Measurements from ENCODE around the gene TANGO6. TPM values are rescaled to one million over a fixed set of nuclear protein-coding genes. Genes with fewer than 3 reads are reported as not detected.

Gene TANGO6
- total RNA-seq, 2 donors from 2014 or later: 20.0 to 24.8 TPM

DNA sequence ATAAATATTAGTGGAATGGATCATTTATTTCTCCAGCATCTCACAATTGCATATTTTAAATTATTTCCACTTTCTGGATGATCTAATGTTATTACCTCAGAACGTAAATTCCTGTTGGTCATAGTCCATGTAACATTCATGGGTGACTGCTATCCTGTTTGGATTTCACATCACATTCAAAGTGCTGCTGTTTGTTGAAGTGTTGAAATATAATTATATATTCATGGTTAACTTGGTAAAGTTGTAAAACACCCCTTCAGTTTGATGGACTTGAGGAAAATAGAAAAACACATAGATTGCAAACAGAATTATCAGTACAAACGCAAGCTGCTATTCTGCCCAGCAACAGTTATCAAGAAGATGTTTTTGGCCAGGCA is 59.6 kb downstream of the TANGO6 start:
- ATAC-seq (replicated peaks in 1 of 2): no peak
- no peaks in the 10 kb centered on the region for H3K36me3 Mint-ChIP-seq (ENCODE audit: insufficient read depth in 2 of 2)
- no peak overlapping the region for H3K27ac Mint-ChIP-seq
- H3K4me3 Mint-ChIP-seq: no peak overlapping the region
- no peaks in the 10 kb centered on the region for H3K27me3 Mint-ChIP-seq (ENCODE audit: low read depth)
- no peak for DNase-seq
- H3K9me3 Mint-ChIP-seq: no peaks in the 10 kb centered on the region
- no peaks in the 10 kb centered on the region for H3K4me1 Mint-ChIP-seq (ENCODE audit: low read depth)

DNA sequence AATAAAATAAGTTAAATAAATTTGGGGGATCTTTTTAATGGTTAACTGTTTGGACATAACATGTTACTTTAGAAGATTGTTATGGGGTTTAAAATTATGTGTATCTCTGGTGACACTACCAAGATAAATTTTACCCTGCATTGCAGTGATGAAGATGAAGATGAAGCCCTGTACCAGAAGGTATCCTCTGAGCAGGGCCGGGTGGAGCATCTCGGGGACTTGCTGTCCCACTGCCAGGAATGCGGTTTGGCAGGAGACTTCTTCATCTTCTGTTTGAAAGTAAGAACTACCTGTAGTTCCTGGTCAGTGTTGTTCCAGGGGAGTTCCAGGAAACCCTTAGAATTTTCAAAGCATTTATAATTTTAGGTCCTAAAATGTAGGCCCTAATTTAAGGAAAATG is 64.0 kb downstream of the TANGO6 start:
- H3K36me3 Mint-ChIP-seq (ENCODE audit: insufficient read depth in 2 of 2): peaks cover 0 to 6% of the 10 kb centered on the region in 2 donors

DNA sequence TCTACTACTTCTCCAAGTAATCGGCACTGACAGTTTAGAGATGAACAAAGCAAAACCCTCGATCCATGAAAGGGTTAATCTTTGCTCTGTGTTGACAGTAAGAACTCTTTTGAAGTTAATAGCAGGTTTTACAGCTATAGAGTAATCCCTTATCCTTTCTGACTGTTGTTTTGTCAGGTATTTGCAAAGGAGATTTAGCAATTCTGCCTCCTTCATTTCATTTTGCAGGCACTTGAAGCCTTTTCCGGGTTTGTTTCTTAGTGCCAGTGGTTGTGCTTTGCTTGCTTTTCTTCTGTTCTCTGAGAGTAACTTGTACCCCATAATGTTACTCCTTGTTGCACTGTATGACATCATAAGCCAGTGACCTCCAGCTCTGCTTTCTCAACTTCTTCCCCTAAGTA is 64.5 kb downstream of the TANGO6 start:
- Mint-ChIP-seq H3K27ac (no peak overlapping the region), H3K27me3 (ENCODE audit: low read depth) (no peaks in the 10 kb centered on the region), H3K36me3 (ENCODE audit: insufficient read depth in 2 of 2) (peaks cover 0 to 6% of the 10 kb centered on the region in 2 donors), H3K9me3 (no peaks in the 10 kb centered on the region), H3K4me3 (no peak overlapping the region), H3K4me1 (ENCODE audit: low read depth) (no peaks in the 10 kb centered on the region)
- DNase-seq: no peak
- no peak for ATAC-seq (replicated peaks in 1 of 2)

More for the DNA sequence above, 64.0 kb downstream of the TANGO6 start:
- no peaks in the 10 kb centered on the region for H3K9me3 Mint-ChIP-seq
- no peaks in the 10 kb centered on the region for H3K4me1 Mint-ChIP-seq (ENCODE audit: low read depth)
- H3K4me3 Mint-ChIP-seq: no peak overlapping the region
- H3K27ac Mint-ChIP-seq: no peak overlapping the region
- DNase-seq (no peak), ATAC-seq (replicated peaks in 1 of 2) (no peak)
- no peaks in the 10 kb centered on the region for H3K27me3 Mint-ChIP-seq (ENCODE audit: low read depth)

DNA sequence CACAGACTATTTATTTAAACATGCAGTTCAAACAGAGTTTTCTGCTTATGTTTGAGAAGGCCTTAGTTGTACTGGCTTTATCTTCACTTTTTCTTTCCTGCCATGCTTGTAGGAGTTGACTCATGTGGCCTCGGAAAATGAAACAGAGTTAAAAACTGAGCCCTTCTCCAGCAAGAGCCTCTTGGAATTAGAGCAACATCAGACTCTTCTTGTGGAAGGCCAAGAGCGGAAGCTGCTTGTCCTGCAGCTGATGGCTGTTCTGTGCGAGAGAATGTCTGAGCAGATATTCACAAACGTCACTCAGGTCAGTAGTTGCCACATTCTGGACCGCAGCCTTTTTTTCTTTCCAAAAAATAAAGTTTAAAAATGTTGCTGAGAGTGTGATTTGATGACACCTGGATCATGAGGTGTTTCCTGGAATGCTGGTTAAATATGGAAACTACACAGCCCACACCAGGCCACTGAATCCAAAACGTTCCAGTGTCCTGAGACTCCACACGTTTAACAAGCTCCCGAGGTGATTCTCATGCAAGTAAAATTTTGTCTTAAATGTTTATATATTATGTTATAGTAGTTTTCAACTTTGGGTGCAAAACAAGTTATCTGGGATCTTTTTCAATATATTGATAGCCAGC is 65.9 kb downstream of the TANGO6 start:
- H3K27ac Mint-ChIP-seq: no peak overlapping the region
- DNase-seq: no peak
- H3K27me3 Mint-ChIP-seq (ENCODE audit: low read depth): no peaks in the 10 kb centered on the region
- H3K4me3 Mint-ChIP-seq: no peak overlapping the region
- H3K4me1 Mint-ChIP-seq (ENCODE audit: low read depth): no peaks in the 10 kb centered on the region
- H3K9me3 Mint-ChIP-seq: no peaks in the 10 kb centered on the region
- peaks cover 0 to 6% of the 10 kb centered on the region in 2 donors for H3K36me3 Mint-ChIP-seq (ENCODE audit: insufficient read depth in 2 of 2)
- no peak for ATAC-seq (replicated peaks in 1 of 2)

DNA sequence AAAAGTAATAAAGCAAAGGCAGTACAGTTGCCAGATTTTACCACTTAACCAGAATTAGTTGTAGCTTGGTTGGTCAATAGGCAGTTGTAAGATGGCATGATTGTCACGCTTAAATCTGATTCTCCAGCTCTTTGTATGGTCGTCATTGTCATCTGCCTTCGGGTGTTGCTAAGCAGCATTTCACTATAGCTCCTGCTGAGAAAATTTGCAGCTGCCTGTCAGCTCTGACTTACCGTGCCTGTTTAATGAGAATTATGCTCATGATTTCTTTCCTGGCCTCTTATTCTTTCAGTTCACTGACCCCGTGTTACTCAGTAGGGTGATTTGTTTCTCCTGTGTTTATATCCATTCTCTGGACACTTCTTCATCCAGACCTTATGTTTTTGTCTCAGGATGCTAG is 66.7 kb downstream of the TANGO6 start:
- Mint-ChIP-seq H3K4me1 (ENCODE audit: low read depth) (no peaks in the 10 kb centered on the region), H3K27ac (no peak overlapping the region), H3K36me3 (ENCODE audit: insufficient read depth in 2 of 2) (peaks cover 0 to 6% of the 10 kb centered on the region in 2 donors), H3K4me3 (no peak overlapping the region), H3K27me3 (ENCODE audit: low read depth) (no peaks in the 10 kb centered on the region), H3K9me3 (no peaks in the 10 kb centered on the region)
- ATAC-seq (replicated peaks in 1 of 2): no peak
- DNase-seq: no peak

DNA sequence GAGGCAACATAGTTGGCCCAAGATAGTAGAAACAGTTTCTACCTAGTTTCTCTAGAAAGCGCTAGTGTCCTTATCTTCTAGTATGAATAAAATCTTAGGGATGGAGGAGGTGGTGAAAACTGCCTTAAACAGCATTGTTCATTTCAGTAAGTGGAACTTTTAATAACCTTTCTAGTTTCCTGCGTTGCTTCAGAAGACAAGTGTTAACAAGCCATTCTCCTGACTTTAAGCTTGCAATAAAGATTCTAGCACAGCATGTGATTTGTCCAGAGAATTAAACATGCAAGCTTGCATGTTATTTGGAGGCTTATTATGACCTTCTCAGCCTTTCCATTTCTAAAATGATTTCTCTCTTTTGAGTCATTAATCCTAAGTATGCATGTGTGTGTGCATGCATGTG is 72.3 kb downstream of the TANGO6 start:
- Mint-ChIP-seq H3K27me3 (ENCODE audit: low read depth) (no peaks in the 10 kb centered on the region), H3K4me3 (no peak overlapping the region), H3K27ac (no peak overlapping the region), H3K36me3 (ENCODE audit: insufficient read depth in 2 of 2) (peaks cover 0 to 2% of the 10 kb centered on the region in 2 donors), H3K4me1 (ENCODE audit: low read depth) (no peaks in the 10 kb centered on the region), H3K9me3 (no peaks in the 10 kb centered on the region)
- ATAC-seq (replicated peaks in 1 of 2) (no peak), DNase-seq (no peak)

DNA sequence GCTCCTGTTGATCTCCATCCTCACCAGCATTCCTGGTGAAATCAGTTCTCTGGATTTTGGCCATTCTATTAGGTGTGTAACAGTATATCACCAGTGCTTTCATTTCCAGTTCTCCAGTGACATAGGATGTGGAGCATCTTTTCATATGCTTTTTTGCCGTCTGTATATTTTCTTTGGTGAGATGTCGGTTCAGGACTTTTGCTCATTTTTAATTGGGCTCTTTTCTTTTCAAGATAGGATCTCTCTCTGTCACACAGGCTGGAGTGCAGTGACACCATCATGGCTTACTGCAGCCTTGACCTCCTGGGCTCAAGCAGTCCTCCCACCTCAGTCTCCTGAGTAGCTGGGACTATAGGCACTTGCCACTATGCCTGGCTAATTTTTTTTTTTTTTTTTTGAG is 74.2 kb downstream of the TANGO6 start:
- H3K36me3 Mint-ChIP-seq (ENCODE audit: insufficient read depth in 2 of 2): peaks cover 1 to 2% of the 10 kb centered on the region in 2 donors
- H3K9me3 Mint-ChIP-seq: no peaks in the 10 kb centered on the region
- H3K4me3 Mint-ChIP-seq: no peak overlapping the region
- no peak overlapping the region for H3K27ac Mint-ChIP-seq
- no peaks in the 10 kb centered on the region for H3K27me3 Mint-ChIP-seq (ENCODE audit: low read depth)
- no peaks in the 10 kb centered on the region for H3K4me1 Mint-ChIP-seq (ENCODE audit: low read depth)
- no peak for DNase-seq
- ATAC-seq (replicated peaks in 1 of 2): no peak

DNA sequence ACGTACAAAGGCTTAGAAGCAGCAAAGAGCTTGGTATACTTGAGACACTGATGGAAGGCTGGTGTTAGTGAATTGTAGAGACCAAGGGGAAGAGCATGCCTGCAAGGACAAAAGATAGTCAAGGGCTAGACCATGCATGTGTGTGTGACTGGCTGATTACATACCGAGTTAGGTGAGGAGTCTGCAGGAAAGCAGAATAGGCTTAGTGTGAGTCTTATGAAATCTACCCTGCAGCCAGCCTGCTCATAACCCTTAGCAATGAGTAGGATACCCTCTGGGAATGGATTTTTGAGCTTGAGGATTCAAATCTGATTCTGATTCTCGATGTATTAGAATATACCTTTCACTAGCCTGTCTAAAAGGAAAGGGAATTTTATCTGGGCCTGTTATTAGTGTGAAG is 77.0 kb downstream of the TANGO6 start:
- Mint-ChIP-seq H3K27me3 (ENCODE audit: low read depth) (no peaks in the 10 kb centered on the region), H3K36me3 (ENCODE audit: insufficient read depth in 2 of 2) (peaks cover 2 to 3% of the 10 kb centered on the region in 2 donors), H3K4me1 (ENCODE audit: low read depth) (no peaks in the 10 kb centered on the region), H3K27ac (no peak overlapping the region), H3K4me3 (no peak overlapping the region), H3K9me3 (no peaks in the 10 kb centered on the region)
- no peak for ATAC-seq (replicated peaks in 1 of 2)
- DNase-seq: no peak

DNA sequence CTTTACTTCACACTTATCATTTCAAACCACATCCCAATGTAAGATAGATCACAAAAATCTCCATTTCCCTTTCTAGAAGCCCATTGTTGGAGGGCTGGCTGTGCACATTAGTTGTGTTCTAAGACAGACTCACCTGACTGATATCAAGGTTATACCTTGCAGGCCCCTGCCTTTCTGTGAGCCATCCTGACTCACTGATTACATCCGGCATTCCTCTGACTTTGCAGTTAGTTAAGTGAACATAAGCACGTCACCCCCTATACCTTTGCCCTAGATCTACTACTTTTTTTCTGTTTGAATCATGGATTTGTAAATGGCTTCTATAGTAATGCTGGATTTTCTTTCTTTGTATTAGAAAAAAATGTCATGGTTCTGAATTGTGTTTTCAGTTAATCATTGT is 78.3 kb downstream of the TANGO6 start:
- ATAC-seq (replicated peaks in 1 of 2): no peak
- peaks cover 2 to 3% of the 10 kb centered on the region in 2 donors for H3K36me3 Mint-ChIP-seq (ENCODE audit: insufficient read depth in 2 of 2)
- H3K4me3 Mint-ChIP-seq: no peak overlapping the region
- H3K27me3 Mint-ChIP-seq (ENCODE audit: low read depth): no peaks in the 10 kb centered on the region
- H3K9me3 Mint-ChIP-seq: no peaks in the 10 kb centered on the region
- H3K27ac Mint-ChIP-seq: no peak overlapping the region
- H3K4me1 Mint-ChIP-seq (ENCODE audit: low read depth): no peaks in the 10 kb centered on the region
- DNase-seq: no peak

DNA sequence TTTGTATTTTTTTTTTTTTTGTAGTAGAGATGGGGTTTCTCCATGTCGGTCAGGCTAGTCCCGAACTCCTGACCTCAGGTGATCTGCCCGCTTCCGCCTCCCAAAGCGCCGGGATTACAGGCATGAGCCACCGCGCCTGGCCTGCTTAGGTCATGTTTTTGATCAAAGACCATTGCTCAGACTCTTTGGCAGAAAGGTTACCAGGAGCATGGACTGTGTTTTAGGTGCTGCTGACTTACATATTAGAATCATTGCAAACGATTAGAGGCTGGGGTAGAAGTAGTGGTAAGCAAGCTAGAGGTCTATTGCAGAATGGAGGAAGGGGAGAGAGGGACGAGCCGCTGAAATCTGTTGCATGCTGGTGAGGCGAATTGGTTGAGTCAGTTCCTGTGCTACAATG is 79.8 kb downstream of the TANGO6 start:
- peaks cover 4 to 8% of the 10 kb centered on the region in 2 donors for H3K36me3 Mint-ChIP-seq (ENCODE audit: insufficient read depth in 2 of 2)
- no peak for ATAC-seq (replicated peaks in 1 of 2)
- H3K27me3 Mint-ChIP-seq (ENCODE audit: low read depth): no peaks in the 10 kb centered on the region
- no peak overlapping the region for H3K27ac Mint-ChIP-seq
- no peaks in the 10 kb centered on the region for H3K9me3 Mint-ChIP-seq
- DNase-seq: no peak
- no peak overlapping the region for H3K4me3 Mint-ChIP-seq
- H3K4me1 Mint-ChIP-seq (ENCODE audit: low read depth): no peaks in the 10 kb centered on the region

DNA sequence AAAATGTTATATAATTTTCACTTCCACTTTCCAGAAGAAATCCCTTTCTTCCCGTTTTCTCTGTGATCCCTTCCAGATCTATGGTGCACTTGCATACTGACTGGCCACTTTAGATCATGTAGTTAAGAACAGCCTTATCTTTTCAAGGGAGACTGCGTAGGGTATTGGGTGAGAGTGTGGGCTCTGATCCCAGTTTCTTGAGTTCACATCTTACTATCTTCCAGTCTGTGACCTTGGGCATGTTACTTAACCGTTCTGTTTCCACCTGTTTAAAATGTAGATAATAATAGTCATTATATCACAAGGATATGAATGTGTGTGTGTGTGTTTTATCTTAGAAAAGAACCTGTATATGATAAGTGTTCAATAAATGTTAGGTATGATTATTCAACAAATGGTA is 83.7 kb downstream of the TANGO6 start:
- Mint-ChIP-seq H3K36me3 (ENCODE audit: insufficient read depth in 2 of 2) (peaks cover 2 to 18% of the 10 kb centered on the region in 2 donors), H3K27me3 (ENCODE audit: low read depth) (no peaks in the 10 kb centered on the region), H3K4me3 (no peak overlapping the region), H3K9me3 (no peaks in the 10 kb centered on the region), H3K27ac (no peak overlapping the region), H3K4me1 (ENCODE audit: low read depth) (no peaks in the 10 kb centered on the region)
- no peak for DNase-seq
- no peak for ATAC-seq (replicated peaks in 1 of 2)

DNA sequence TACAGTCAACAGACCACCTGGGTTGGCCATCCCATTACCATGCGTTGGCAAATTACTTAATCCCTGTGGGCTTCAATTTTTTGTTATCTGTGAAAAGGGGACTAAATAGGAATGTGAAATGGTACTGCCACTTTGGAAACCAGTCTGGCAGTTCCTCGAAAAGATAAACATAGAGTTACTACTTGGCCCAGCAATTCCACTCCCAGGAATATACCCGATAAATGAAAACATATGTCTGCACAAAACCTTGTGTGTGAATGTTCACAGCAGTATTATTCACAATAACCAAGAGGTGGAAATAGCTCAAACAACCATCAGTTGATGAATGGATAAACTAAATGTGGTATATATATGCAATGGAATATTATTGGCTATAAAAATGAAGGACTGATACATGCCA is 87.9 kb downstream of the TANGO6 start:
- Mint-ChIP-seq H3K4me3 (no peak overlapping the region), H3K9me3 (no peaks in the 10 kb centered on the region), H3K36me3 (ENCODE audit: insufficient read depth in 2 of 2) (peaks cover 2 to 18% of the 10 kb centered on the region in 2 donors), H3K27me3 (ENCODE audit: low read depth) (no peaks in the 10 kb centered on the region), H3K4me1 (ENCODE audit: low read depth) (no peaks in the 10 kb centered on the region), H3K27ac (no peak overlapping the region)
- no peak for ATAC-seq (replicated peaks in 1 of 2)
- DNase-seq: no peak

DNA sequence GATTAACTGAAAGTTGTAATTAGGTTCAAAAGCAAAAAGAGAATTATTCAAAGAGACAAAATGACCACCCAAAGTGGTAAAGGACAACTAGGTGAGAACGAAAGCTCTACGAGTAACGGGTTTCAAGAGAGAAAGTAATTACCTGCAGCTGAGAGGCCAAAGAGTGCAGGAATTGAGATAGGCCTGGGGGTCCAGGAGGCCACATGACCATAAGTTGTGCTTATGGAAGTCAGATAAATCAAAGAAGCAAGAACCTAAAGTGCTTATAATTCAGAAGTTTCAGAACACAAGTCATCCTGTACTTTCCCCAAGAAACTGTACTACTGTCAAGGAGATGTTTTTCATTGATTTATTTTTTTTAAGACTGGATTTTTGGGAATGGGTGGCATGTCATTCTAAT is 91.1 kb downstream of the TANGO6 start:
- Mint-ChIP-seq H3K4me3 (no peak overlapping the region), H3K27ac (no peak overlapping the region), H3K4me1 (ENCODE audit: low read depth) (no peaks in the 10 kb centered on the region), H3K27me3 (ENCODE audit: low read depth) (no peaks in the 10 kb centered on the region), H3K36me3 (ENCODE audit: insufficient read depth in 2 of 2) (peaks cover 0 to 11% of the 10 kb centered on the region in 2 donors), H3K9me3 (no peaks in the 10 kb centered on the region)
- DNase-seq (no peak), ATAC-seq (replicated peaks in 1 of 2) (no peak)

- peaks cover 0 to 9% of the 10 kb centered on the region in 2 donors for H3K36me3 Mint-ChIP-seq (ENCODE audit: insufficient read depth in 2 of 2)
- no peak for ATAC-seq (replicated peaks in 1 of 2)
Observed at GRCh38 chr16:68935008-68935407, 91.7 kb downstream of the TANGO6 start.

More at GRCh38 chr16:68935008-68935407, 91.7 kb downstream of the TANGO6 start:
- Mint-ChIP-seq H3K9me3 (no peaks in the 10 kb centered on the region), H3K4me3 (no peak overlapping the region), H3K27me3 (ENCODE audit: low read depth) (no peaks in the 10 kb centered on the region), H3K4me1 (ENCODE audit: low read depth) (no peaks in the 10 kb centered on the region), H3K27ac (no peak overlapping the region)
- no peak for DNase-seq

Measured in activated T-cell treated with anti-CD3 and anti-CD28 coated beads, Interleukin-2, amount 50 U/mL, for 72 hours (primary cell).